Peyer's patch (tissue), 4 donors: Measurements from ENCODE around the gene ITPR1. TPM values are rescaled to one million over a fixed set of nuclear protein-coding genes. Genes with fewer than 3 reads are reported as not detected.

Experiments
- DNase-seq, 3 donors: peaks; one replicate each; pipeline ENCODE4 v3.0.0-alpha.2; 2017 to 2019
- H3K27ac ChIP-seq, 4 donors: fragments of 200-600 bp; sonication (generic); one replicate each; pipeline ENCODE4 v1.5.1; 2016 to 2019
- H3K27me3 ChIP-seq, 2 donors: fragments of 200-600 bp; sonication (generic); one replicate each; pipeline ENCODE4 v1.5.1; 2019
- H3K36me3 ChIP-seq, 3 donors: fragments of 200-600 bp; sonication (generic); one replicate each; pipeline ENCODE4 v1.5.1; 2016 to 2019
- H3K4me1 ChIP-seq, 4 donors: fragments of 200-600 bp; sonication (generic); one replicate each; pipeline ENCODE4 v1.5.1; 2016 to 2019
- H3K4me3 ChIP-seq, 4 donors: fragments of 200-600 bp; sonication (generic); 1 replicate in 3 of 4; 2 replicates in 1 of 4; pipeline ENCODE4 v1.5.1; 2016 to 2019; ENCODE audit warnings: mild to moderate bottlenecking in 1 of 4
- H3K9me3 ChIP-seq, 4 donors: fragments of 200-600 bp; sonication (generic); one replicate each; pipeline ENCODE4 v1.5.1; 2016 to 2019; ENCODE audit warnings: mild to moderate bottlenecking in 1 of 4
- CTCF ChIP-seq, 6 experiments: fragments of 450-650 bp in 4 of 6; fragments of 200-600 bp in 2 of 6; sonication (generic) in 1 of 6; IDR thresholded peaks; one replicate each; pipeline ENCODE4 v1.5.1; 2017 to 2019; ENCODE audit warnings: antibody characterized with exemption in 6 of 6, mild to moderate bottlenecking in 3 of 6, moderate library complexity in 1 of 6
- POLR2A ChIP-seq, 2 donors: fragments of 450-650 bp; IDR thresholded peaks; one replicate each; pipeline ENCODE4 v1.5.1; 2017; ENCODE audit warnings: antibody characterized with exemption in 2 of 2, mild to moderate bottlenecking in 2 of 2, moderate library complexity in 2 of 2
- total RNA-seq, 4 donors: library from RNA; depleted of rRNA; stranded (reverse); fragments of >200 nt; gene quantifications; one replicate each; pipeline ENCODE4 v1.1.0, GENCODE V29; 2016

ITPR1 gene
- total RNA-seq, 4 donors from 2014 or later = 13.3 to 142 (median 22.7) TPM

DNA sequence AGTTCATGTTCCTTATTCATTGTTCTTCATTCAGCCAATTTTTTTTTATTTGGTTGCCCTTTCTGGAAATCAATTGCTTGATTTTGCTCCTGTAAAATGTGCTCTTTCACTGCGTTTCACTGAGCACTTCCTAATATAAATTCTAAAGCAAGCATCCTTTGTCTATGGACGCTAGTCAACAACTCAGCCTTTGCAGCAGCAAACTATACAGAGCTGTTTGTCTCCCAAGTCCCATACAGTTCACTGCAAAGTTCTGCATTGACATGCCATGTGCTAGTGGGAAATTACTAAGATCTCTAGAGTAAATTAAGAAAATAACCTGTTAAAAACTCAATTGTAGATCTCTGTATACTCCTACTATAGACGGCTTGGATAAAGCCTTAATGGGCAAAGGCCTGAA, 356.0 kb downstream of the ITPR1 start:
- no peaks in the 10 kb centered on the region for H3K27me3 ChIP-seq
- no peak overlapping the region for H3K27ac ChIP-seq
- H3K4me3 ChIP-seq = no peak overlapping the region
- no peak for DNase-seq
- no peaks in the 10 kb centered on the region for H3K9me3 ChIP-seq
- H3K36me3 ChIP-seq = no peaks in the 10 kb centered on the region
- TF ChIP-seq POLR2A (IDR thresholded peaks at IDR 0.05) (no peak), CTCF (IDR thresholded peaks at IDR 0.05) (no peak)
- H3K4me1 ChIP-seq = peaks cover 0 to 6% (median 2%) of the 10 kb centered on the region in 4 donors

GRCh38 chr3:4849739-4850138, 356.6 kb downstream of the ITPR1 start:
- DNase-seq = no peak
- Histone ChIP-seq H3K9me3 (no peaks in the 10 kb centered on the region), H3K27ac (peak overlapping the region in 3 of 4 donors; percentile 11 to 54 (median 20)), H3K4me1 (peaks cover 0 to 6% (median 2%) of the 10 kb centered on the region in 4 donors), H3K27me3 (no peaks in the 10 kb centered on the region), H3K4me3 (no peak overlapping the region), H3K36me3 (no peaks in the 10 kb centered on the region)
- no peak for TF ChIP-seq CTCF (IDR thresholded peaks at IDR 0.05)
- TF ChIP-seq POLR2A (IDR thresholded peaks at IDR 0.05) = no peak

DNA sequence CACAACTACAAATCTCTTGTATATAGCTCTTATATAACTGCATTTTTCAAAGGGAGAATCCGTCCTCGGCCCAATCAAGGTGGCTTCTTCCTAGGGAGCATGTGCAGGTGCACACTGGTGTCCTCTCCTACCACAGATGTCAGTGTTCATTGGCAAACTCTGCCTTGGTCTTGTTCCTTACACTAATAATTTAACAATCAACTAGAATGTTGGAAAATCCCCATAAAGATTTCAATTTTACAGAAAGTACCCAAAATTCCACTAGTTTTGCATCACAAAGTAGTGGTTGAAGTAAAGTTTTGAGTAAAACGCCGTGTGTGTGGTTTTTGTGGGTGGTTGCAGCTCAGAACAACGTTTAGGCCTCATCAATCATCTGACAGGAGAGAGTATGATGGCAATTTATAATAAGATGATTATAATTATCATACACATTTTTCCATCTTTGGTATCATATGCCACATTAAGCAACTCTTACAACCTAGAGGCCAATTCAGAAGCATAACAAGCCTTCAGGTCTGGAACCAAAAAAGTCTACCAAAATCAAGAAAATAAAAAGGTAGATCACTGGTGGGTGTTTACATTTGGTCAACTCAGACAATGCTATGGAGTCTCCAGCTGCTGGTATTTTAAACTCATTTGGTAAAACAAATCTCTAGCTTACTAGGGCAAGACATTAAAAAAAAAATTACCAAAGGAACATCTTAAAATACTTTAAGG, 357.2 kb downstream of the ITPR1 start:
- Histone ChIP-seq H3K4me1 (peaks cover 0 to 6% (median 2%) of the 10 kb centered on the region in 4 donors), H3K27ac (peak overlapping the region; percentile 11 to 54 (median 26)), H3K9me3 (no peaks in the 10 kb centered on the region), H3K27me3 (no peaks in the 10 kb centered on the region), H3K36me3 (no peaks in the 10 kb centered on the region), H3K4me3 (no peak overlapping the region)
- no peak for DNase-seq
- TF ChIP-seq POLR2A (IDR thresholded peaks at IDR 0.05) = no peak

GRCh38 chr3:4850928-4851265, 357.7 kb downstream of the ITPR1 start:
- Histone ChIP-seq H3K9me3 (no peaks in the 10 kb centered on the region), H3K4me3 (no peak overlapping the region), H3K27ac (peak overlapping the region in 2 of 4 donors; percentile 34 to 51), H3K27me3 (no peaks in the 10 kb centered on the region), H3K4me1 (peaks cover 0 to 6% (median 2%) of the 10 kb centered on the region in 4 donors), H3K36me3 (no peaks in the 10 kb centered on the region)
- DNase-seq = no peak
- no peak for TF ChIP-seq POLR2A (IDR thresholded peaks at IDR 0.05)
- TF ChIP-seq CTCF (IDR thresholded peaks at IDR 0.05) = no peak

GRCh38 chr3:4852780-4853748, 359.9 kb downstream of the ITPR1 start:
- Histone ChIP-seq H3K27ac (peak overlapping the region in 1 of 4 donors; percentile 0), H3K9me3 (no peaks in the 10 kb centered on the region), H3K4me3 (no peak overlapping the region), H3K4me1 (peaks cover 0 to 6% (median 2%) of the 10 kb centered on the region in 4 donors), H3K27me3 (no peaks in the 10 kb centered on the region), H3K36me3 (no peaks in the 10 kb centered on the region)
- TF ChIP-seq CTCF (IDR thresholded peaks at IDR 0.05) (no peak), POLR2A (IDR thresholded peaks at IDR 0.05) (no peak)
- no peak for DNase-seq

- no peaks in the 10 kb centered on the region for H3K36me3 ChIP-seq
- TF ChIP-seq POLR2A (IDR thresholded peaks at IDR 0.05) (no peak), CTCF (IDR thresholded peaks at IDR 0.05) (no peak)
- H3K27me3 ChIP-seq = no peaks in the 10 kb centered on the region
- H3K9me3 ChIP-seq = no peaks in the 10 kb centered on the region
- no peak overlapping the region for H3K4me3 ChIP-seq
- peaks cover 0 to 6% (median 2%) of the 10 kb centered on the region in 4 donors for H3K4me1 ChIP-seq
- peak overlapping the region in 1 of 4 donors; percentile 0 for H3K27ac ChIP-seq
- no peak for DNase-seq
These were observed 360.6 kb downstream of the ITPR1 start for GRCh38 chr3:4853749-4854140.
